Astrocyte (in vitro differentiated cells and primary cell): ENCODE measurements around the gene PDE4DIP. TPM values are rescaled to one million over a fixed set of nuclear protein-coding genes. Genes with fewer than 3 reads are reported as not detected.
"Not testable (repeated sequence)": the region's sequence is repeated elsewhere in the genome, so short reads cannot be mapped to it uniquely, and the experiment has no call there.

Experiments
- DNase-seq: peaks from one replicate; pipeline ENCODE4 v3.0.0-alpha.2; 2010; ENCODE audit warnings: low read depth
- FAIRE-seq: peaks from 2 replicates; lab custom pipeline; 2011; peaks lifted over from hg19 to GRCh38; lab: Jason Lieb, UNC
- H2AFZ ChIP-seq: 2 replicates; pipeline ENCODE4 v1.6.0; 2012; ENCODE audit warnings: low read depth, low read length, inconsistent platforms
- H3K27ac ChIP-seq: 2 replicates; pipeline ENCODE4 v1.5.1; 2011; ENCODE audit warnings: low read depth, low read length, inconsistent platforms
- H3K27me3 ChIP-seq: 2 replicates; pipeline ENCODE4 v1.6.0; 2011; ENCODE audit warnings: low read length, inconsistent platforms; ENCODE audit not compliant: insufficient read depth
- H3K36me3 ChIP-seq: 2 replicates; pipeline ENCODE4 v1.5.1; 2011; ENCODE audit warnings: low read length, inconsistent platforms; ENCODE audit not compliant: insufficient read depth
- H3K4me1 ChIP-seq: 2 replicates; pipeline ENCODE4 v1.5.1; 2011; ENCODE audit warnings: low read length, inconsistent platforms; ENCODE audit not compliant: insufficient read depth
- H3K4me2 ChIP-seq: 2 replicates; pipeline ENCODE4 v1.6.0; 2012; ENCODE audit warnings: low read length, inconsistent platforms
- H3K4me3 ChIP-seq: 2 replicates; pipeline ENCODE4 v1.5.1; 2011; ENCODE audit warnings: low read depth, mild to moderate bottlenecking, low read length, inconsistent platforms; ENCODE audit not compliant: insufficient read depth
- H3K79me2 ChIP-seq: 2 replicates; pipeline ENCODE4 v1.6.0; 2012; ENCODE audit warnings: mild to moderate bottlenecking, low read length, inconsistent platforms; ENCODE audit not compliant: insufficient read depth
- H3K9ac ChIP-seq: 2 replicates; pipeline ENCODE4 v1.6.0; 2012; ENCODE audit warnings: mild to moderate bottlenecking, low read length, inconsistent platforms
- H3K9me3 ChIP-seq: 2 replicates; pipeline ENCODE4 v1.5.1; 2012; ENCODE audit warnings: low read depth, mild to moderate bottlenecking, low read length, inconsistent platforms; ENCODE audit not compliant: insufficient read depth
- H4K20me1 ChIP-seq: 2 replicates; pipeline ENCODE4 v1.6.0; 2012; ENCODE audit warnings: low read length, inconsistent platforms; ENCODE audit not compliant: insufficient read depth
- H3K27ac Mint-ChIP-seq: one replicate; pipeline ENCODE4 v1.8.0; 2021; ENCODE audit warnings: mild to moderate bottlenecking, mixed read lengths; ENCODE audit not compliant: unreplicated experiment
- H3K27me3 Mint-ChIP-seq: one replicate; pipeline ENCODE4 v1.8.0; 2021; ENCODE audit warnings: low read depth, mixed read lengths; ENCODE audit not compliant: unreplicated experiment
- H3K36me3 Mint-ChIP-seq: one replicate; pipeline ENCODE4 v1.8.0; 2021; ENCODE audit warnings: low read depth, mixed read lengths; ENCODE audit not compliant: unreplicated experiment
- H3K4me1 Mint-ChIP-seq: one replicate; pipeline ENCODE4 v1.8.0; 2021; ENCODE audit warnings: low read depth, mixed read lengths; ENCODE audit not compliant: unreplicated experiment
- H3K4me3 Mint-ChIP-seq: one replicate; pipeline ENCODE4 v1.8.0; 2021; ENCODE audit warnings: mild to moderate bottlenecking, moderate library complexity, mixed read lengths; ENCODE audit not compliant: unreplicated experiment
- H3K9me3 Mint-ChIP-seq: one replicate; pipeline ENCODE4 v1.8.0; 2021; ENCODE audit warnings: mild to moderate bottlenecking, mixed read lengths; ENCODE audit not compliant: unreplicated experiment
- total RNA-seq: library from RNA; stranded (reverse); gene quantifications from 2 replicates; pipeline ENCODE4 v1.2.1, GENCODE V29; 2021

The PDE4DIP gene
- total RNA-seq, 1 donor from 2014 or later: 41.6 TPM

- not testable (repeated sequence) for H3K4me3 ChIP-seq, H3K27me3 Mint-ChIP-seq, H3K9me3 Mint-ChIP-seq, H3K9ac ChIP-seq, H3K4me2 ChIP-seq, H3K4me3 Mint-ChIP-seq, H3K36me3 Mint-ChIP-seq, DNase-seq, H4K20me1 ChIP-seq, H3K27ac Mint-ChIP-seq, H3K36me3 ChIP-seq, H3K27me3 ChIP-seq, FAIRE-seq, H3K9me3 ChIP-seq, H3K4me1 ChIP-seq, H3K4me1 Mint-ChIP-seq, H2AFZ ChIP-seq, H3K27ac ChIP-seq, H3K79me2 ChIP-seq
Observed at GRCh38 chr1:148996449-148997224, 152.4 kb downstream of the PDE4DIP start.

- H3K27me3 ChIP-seq, FAIRE-seq, H3K27ac Mint-ChIP-seq, H3K4me2 ChIP-seq, H3K4me3 ChIP-seq, H3K36me3 Mint-ChIP-seq, H3K79me2 ChIP-seq, H3K4me1 Mint-ChIP-seq, H3K9me3 ChIP-seq, H3K4me3 Mint-ChIP-seq, H4K20me1 ChIP-seq, H3K27me3 Mint-ChIP-seq, DNase-seq, H3K9me3 Mint-ChIP-seq, H3K4me1 ChIP-seq, H3K9ac ChIP-seq, H3K36me3 ChIP-seq, H2AFZ ChIP-seq, H3K27ac ChIP-seq: not testable (repeated sequence)
Observed at GRCh38 chr1:148997405-148997804, 153.2 kb downstream of the PDE4DIP start.

- not testable (repeated sequence) for H3K27me3 ChIP-seq, H3K27me3 Mint-ChIP-seq, H3K36me3 ChIP-seq, H3K4me2 ChIP-seq, H3K4me3 Mint-ChIP-seq, H3K4me3 ChIP-seq, H3K9me3 Mint-ChIP-seq, H3K79me2 ChIP-seq, H3K27ac ChIP-seq, H3K9me3 ChIP-seq, H3K4me1 Mint-ChIP-seq, DNase-seq, FAIRE-seq, H3K36me3 Mint-ChIP-seq, H4K20me1 ChIP-seq, H2AFZ ChIP-seq, H3K4me1 ChIP-seq, H3K9ac ChIP-seq, H3K27ac Mint-ChIP-seq
Observed at GRCh38 chr1:149002664-149003063, 158.4 kb downstream of the PDE4DIP start.

GRCh38 chr1:149008326-149008725, 164.1 kb downstream of the PDE4DIP start:
- H3K36me3 ChIP-seq, H3K4me1 ChIP-seq, DNase-seq, H3K9me3 ChIP-seq, H3K27me3 Mint-ChIP-seq, FAIRE-seq, H3K79me2 ChIP-seq, H3K9me3 Mint-ChIP-seq, H3K9ac ChIP-seq, H3K27ac ChIP-seq, H3K36me3 Mint-ChIP-seq, H3K4me3 ChIP-seq, H3K27ac Mint-ChIP-seq, H3K4me2 ChIP-seq, H3K27me3 ChIP-seq, H3K4me3 Mint-ChIP-seq, H2AFZ ChIP-seq, H3K4me1 Mint-ChIP-seq, H4K20me1 ChIP-seq: not testable (repeated sequence)

GRCh38 chr1:149008769-149009168, 164.5 kb downstream of the PDE4DIP start:
- H3K36me3 ChIP-seq, H3K4me1 Mint-ChIP-seq, H2AFZ ChIP-seq, DNase-seq, H3K79me2 ChIP-seq, H4K20me1 ChIP-seq, H3K27ac ChIP-seq, H3K27me3 Mint-ChIP-seq, H3K4me3 Mint-ChIP-seq, H3K36me3 Mint-ChIP-seq, H3K4me1 ChIP-seq, FAIRE-seq, H3K27me3 ChIP-seq, H3K4me3 ChIP-seq, H3K4me2 ChIP-seq, H3K9me3 ChIP-seq, H3K9ac ChIP-seq, H3K9me3 Mint-ChIP-seq, H3K27ac Mint-ChIP-seq: not testable (repeated sequence)

- not testable (repeated sequence) for H3K9me3 Mint-ChIP-seq, H3K9ac ChIP-seq, H3K36me3 Mint-ChIP-seq, H3K27me3 ChIP-seq, H3K4me3 ChIP-seq, H3K27ac Mint-ChIP-seq, DNase-seq, H3K4me2 ChIP-seq, H3K4me1 ChIP-seq, H3K27me3 Mint-ChIP-seq, H3K4me3 Mint-ChIP-seq, H3K79me2 ChIP-seq, H3K9me3 ChIP-seq, FAIRE-seq, H3K36me3 ChIP-seq, H3K27ac ChIP-seq, H3K4me1 Mint-ChIP-seq, H4K20me1 ChIP-seq, H2AFZ ChIP-seq
Observed at GRCh38 chr1:149009761-149010160, 165.5 kb downstream of the PDE4DIP start.
